OCI-M1 (cell line): Measurements from ENCODE around the gene CLIP3.
"Not testable (repeated sequence)": the region's sequence is repeated elsewhere in the genome, so short reads cannot be mapped to it uniquely, and the experiment has no call there.

Source experiments
- DNase-seq: peaks from one replicate; lab custom pipeline; 2025; lab: John Stamatoyannopoulos, UW

CLIP3 gene

DNA sequence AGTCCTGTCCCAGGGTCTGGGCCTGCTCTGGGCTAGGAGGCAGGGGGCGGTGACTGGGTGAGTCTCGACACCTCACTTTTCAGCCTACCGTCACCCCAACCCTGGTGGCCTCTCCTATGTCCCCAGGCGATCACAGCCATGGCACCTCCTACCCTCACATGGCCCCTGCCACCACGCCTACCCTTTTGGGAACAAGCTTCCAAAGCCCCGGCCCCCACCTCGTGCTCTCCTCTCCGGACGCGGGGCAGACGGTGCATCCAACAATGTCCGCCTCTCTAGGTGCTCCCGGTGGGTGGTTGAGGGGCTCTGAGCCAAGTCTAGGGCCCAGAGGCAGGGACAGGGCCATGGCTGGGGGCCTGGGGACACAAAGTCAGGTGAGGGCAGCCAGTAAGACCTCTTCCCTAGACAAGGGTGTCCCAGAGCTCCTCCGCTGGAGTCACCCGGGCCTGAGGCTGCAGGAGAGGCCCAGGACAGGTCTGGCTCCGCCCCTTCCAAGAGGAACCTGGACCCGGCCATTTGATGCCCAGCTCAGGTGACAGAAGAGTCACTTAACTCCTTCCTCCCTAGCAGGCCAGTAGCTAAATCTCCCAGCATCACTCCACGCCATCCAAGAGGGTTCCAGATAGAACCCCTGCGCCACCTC is 24.2 kb downstream of the CLIP3 start, which contains the start of gene SYNE4:
SYNE4 (minus strand) TSS at position 478 of the 643 bp plus-strand sequence; CDS start at position 346, 132 bp downstream.
- DNase-seq = no peak

DNA sequence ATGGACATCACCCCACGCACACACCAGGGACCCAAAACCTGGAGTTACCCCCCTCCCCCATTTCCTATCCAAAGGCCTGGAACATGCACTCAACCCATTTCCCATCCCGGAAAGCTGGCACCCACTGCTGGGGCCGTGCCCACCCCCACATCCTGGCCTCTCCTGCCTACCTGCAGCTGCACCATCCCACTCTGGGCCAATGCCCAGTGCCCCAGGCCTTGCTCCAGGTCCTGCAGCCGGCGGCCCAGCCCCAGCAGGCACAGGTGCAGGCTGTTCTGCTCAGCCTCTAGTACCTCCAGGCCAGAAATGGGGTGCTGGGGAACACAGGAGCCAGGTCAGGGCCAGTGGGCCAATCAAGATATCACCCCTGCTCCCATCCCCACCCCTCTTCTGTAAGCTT is 25.7 kb downstream of the CLIP3 start:
- DNase-seq = no peak

DNA sequence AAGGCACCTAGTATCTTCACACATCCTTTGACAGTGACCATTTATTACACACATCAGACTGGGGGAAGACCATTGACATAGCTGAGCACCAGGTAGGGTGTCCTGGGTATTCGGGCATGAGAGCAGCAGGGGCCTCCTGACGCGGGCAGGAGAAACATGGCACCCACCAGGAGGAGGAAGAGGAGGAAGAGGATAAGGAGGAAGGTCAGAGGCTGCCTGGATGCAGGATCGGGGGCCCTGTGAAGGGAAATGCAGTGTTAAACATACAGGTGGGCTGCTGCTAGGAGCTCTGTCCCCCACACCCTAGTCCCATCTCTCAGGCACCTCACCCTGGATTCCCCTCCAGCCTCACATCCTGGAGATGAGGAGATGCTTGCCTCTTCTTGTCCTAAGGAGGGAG is 29.4 kb downstream of the CLIP3 start:
- DNase-seq = no peak

DNA sequence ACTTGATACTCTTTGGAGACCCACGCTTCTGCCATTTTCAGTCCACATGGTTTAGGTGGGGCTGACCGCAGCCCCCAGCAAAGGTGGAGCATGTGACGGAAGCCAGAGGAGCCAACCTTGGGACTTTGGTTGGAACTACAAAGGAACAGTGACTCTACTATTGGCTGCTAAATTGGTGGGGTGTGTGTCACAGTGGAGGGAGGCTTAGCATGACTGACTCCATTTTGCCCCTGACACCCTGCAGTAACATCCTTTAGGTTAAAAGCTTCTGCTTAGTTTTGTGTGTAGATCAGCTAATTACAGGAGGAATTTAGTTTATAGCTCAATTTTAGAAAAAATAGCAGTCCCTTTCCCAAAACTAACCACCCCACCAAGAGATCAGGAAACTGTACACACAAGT is 31.1 kb downstream of the CLIP3 start:
- DNase-seq = no peak

DNA sequence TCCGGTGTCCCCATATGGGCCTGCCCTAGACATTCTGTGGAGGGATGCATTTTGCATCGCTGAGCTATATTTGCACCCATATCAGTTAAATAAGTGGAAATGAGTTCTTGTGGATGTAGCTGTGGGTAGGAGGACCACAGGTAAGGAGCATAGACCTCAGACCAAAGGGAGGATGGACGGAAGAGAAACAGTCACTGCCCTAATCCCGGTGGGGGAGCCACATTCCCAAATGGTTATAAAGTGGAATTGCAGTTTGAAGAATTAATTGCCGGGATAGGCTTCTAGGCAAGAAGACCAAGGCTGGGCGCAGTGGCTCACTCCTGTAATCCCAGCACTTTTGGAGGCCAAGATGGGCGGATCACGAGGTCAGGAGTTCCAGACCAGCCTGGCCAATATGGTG is 35.9 kb downstream of the CLIP3 start:
- no peak for DNase-seq

DNA sequence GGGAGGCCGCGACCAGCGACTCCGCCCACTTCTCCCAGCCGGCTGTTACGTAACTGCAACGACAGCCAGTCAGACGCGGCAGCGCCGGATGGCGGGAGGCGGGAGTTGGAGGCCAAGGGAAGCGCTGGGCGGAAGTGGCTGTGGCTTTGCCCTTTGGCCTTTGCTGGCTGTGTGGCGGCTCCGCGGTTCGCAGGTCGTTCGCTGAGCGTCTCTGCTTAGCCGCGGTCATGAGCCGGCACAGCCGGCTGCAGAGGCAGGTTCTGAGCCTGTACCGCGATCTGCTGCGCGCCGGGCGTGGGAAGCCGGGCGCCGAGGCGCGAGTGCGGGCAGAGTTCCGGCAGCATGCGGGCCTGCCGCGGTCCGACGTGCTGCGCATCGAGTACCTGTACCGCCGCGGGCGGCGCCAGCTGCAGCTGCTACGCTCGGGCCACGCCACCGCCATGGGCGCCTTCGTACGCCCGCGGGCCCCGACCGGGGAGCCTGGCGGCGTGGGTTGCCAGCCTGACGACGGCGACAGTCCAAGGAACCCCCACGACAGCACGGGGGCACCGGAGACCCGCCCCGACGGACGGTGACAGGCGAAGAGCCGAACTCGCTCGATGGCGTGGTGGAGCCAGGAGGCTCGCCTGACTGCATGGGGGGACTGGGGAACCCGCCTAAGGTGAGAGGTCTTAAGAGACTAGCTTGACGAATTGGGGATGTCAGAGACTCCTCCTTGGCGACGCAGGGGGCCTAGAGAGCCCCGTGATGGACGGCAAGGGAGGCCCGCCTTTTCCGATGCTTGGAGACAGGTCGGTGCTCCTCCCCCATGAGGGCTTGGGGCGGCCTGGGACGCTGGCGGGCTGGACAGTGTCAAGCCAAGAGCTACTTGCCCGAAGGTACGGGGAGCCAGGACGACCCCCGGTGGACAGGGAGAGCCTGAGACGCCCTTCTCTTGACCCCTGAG is 37.4 kb downstream of the CLIP3 start, which contains the start of gene SDHAF1:
SDHAF1 (plus strand) TSS at position 141 of the 946 bp plus-strand sequence; CDS start at position 228, 87 bp downstream.
- DNase-seq = peak; percentile 98

DNA sequence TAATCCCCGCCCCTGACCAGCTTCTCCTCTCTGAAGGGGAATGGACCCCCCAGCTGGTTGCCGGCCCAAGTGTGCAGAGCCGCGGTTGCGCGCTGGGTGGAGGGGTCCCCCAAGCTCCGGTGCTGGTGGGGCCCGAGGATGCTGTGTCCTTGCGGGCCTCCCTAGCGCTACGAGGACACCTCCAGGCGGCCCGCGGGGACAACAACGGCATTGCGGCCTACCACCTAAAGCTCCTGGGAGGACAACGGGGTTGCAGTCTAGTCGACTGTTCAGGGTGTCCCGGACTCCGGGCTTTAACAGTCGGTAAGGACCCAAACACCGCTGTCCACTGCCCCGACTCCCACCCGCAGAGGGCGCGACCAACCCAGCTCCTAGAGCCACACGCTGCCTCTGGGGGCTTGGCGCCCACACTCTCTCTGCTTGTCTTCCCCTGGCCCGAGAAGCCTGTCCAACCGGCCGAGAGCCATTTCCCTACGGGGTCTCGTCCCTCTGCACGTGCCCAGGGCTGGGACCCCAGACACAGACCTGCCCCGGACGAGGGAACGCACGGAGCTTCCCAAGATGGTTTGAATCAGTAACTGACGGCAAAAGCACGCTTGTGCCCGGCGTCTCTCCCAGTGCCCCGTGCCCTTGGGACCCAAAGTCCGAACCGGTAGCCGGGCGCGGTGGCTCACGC is 38.6 kb downstream of the CLIP3 start:
- no peak for DNase-seq

DNA sequence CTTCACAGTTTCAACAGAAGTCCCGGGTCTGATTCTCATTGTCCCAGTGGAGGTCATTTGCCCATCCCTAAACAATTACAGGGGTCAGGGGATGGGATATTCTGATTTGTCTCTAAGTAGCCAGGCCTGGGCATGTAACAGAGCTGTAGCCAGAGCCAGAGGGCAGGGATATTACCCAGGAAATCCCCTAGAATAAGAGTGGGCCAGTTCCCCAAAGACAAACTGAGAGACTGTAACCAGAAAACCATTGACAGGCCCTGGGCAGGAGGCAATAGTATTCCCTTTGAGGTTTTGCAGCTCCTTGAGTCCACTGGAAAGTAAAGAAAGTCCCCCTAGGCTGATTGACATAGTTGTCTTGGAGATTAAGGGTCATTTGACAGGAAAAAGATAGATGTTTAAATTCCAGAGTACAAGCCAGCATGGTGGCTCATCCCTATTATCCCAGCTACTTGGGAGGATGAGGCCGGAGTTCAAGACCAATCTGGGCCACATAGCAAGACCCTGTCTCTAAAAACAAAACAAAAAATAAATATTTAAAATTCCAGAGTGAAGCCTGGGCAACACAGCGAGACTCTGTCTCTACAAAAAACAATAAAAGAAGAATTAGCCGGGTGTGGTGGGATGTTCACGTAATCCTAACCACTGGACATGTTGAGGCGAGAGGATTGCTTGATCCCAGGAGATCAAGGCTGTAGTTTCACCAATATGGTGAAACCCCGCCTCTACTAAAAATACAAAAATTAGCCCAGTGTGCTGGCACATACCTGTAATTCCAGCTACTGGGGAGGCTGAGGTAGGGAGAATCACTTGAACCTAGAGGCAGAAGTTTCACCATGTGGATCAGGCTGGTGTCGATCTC is 39.5 kb downstream of the CLIP3 start:
- no peak for DNase-seq

DNA sequence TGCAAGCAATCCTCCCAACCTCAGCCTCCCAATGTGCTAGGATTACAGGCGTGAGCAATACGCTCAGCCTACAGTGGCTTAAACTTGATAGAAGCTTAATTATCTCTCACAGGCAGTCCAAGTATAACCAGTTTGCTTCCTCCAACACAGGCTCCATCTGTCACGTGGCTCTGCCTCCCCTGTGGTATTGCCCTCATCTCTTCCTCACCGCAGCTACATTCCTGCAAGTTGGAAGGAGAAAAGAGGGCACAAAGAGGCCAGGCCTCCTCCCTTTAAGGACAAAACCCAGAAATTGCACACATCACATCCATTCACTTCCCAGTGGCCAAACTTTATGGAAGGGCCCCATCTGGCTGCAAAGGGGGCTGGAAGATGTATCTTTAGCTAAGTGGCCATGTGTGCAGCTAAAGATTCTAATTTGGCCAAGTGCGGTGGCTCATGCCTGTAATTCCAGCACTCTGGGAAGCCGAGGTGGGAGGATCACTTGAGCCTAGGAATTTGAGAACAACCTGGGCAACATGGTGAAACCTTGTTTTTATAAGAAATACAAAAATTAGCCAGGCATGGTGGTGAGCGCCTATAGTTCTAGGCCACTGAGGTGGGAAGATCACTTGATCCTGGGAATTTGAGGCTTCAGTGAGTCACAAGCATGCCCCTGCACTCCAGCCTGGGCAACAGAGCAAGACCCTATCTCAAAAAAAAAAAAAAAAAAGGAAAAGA is 40.8 kb downstream of the CLIP3 start:
- peak; percentile 18 for DNase-seq

DNA sequence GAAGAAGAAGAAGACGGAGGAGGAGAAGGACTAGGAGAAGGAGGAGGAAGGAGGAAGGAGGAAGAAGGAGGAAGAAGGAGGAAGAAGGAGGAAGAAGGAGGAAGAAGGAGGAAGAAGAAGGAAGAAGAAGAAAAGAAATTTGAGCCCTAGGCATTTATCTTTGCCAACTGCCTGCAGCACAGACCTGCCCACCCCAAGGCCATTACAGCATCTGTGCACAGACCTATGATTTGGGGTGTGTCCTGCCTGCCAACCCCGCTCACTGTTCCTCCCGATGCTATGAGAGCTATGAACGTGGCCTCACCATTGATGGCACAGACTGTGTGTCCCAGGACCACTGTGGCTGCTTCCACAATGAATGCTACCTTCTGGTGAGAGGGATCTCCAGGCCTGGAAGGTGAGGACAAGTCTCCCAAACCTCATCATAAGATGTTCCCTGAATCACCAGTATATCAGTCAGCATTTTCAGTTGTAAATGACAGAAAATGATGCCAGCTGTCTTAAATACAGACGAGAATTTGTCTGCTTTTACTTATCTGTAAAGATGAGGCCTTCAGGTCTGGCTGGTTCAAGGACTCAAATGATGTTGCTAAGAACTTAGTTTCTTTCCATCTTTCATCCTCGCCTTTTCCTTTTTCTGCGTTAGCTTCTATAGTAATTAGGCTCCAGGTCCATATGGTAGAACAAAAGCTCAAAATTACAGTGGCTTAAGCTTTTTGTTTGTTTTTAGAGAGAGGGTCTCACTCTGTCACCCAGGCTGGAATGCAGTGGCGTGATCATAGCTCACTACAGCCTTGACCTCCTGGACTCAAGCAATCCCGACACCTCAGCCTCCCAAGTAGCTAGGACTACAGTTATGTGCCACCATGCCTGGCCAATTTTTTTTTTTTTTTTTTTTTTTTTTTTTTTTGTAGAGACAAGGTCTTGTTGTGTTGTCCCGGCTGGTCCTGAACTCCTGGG is 41.6 kb downstream of the CLIP3 start:
- no peak for DNase-seq

DNA sequence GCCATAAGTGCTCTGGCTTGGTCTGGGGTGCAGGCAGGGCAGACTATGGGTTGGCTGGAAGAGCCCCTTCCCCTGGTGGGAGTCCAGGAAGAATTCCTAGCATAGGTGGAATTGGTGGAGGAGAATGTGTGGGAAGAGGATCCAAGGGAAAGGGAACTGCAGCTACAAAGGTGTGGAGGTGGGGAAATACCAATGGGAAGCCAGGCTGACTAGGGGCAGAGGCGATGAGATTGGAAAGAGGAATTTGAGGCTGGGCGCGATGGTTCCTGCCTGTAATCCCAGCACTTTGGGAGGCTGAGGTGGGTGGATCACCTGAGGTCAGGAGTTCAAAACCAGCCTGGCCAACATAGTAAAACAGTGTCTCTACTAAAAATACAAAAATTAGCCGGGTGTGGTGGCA is 42.5 kb downstream of the CLIP3 start:
- no peak for DNase-seq

DNA sequence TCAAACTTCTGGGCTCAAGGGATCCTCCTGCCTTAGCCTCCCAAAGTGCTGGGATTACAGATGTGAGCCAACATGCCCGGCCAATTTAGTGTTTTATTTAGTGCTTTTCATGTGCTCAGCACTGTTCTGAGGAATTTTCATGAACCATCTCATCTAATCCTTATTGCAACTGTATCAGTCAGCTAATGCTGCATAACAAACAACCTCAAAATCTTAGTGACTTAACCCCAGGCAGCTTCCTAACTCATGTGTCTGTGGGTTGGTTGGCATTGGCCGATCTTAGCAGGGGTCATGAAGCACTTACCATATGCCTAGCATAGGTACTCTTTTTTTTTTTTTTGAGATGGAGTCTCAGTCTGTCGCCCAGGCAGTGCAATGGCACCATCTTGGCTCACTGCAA is 43.8 kb downstream of the CLIP3 start:
- DNase-seq = no peak

DNA sequence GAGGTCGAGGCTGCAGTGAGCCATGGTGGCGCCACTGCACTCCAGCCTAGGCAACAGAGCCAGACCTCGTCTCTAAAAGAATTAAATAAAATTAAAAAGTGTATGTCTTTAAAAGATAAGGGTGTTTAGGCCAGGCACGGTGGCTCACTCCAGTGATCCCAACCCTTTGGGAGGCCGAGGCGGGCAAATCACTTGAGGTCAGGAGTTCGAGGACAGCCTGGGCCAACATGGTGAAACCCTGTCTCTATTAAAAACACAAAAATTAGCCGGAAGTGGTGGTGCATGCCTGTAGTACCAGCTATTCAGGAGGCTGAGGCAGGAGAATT is 45.1 kb downstream of the CLIP3 start:
- peak; percentile 36 for DNase-seq

DNA sequence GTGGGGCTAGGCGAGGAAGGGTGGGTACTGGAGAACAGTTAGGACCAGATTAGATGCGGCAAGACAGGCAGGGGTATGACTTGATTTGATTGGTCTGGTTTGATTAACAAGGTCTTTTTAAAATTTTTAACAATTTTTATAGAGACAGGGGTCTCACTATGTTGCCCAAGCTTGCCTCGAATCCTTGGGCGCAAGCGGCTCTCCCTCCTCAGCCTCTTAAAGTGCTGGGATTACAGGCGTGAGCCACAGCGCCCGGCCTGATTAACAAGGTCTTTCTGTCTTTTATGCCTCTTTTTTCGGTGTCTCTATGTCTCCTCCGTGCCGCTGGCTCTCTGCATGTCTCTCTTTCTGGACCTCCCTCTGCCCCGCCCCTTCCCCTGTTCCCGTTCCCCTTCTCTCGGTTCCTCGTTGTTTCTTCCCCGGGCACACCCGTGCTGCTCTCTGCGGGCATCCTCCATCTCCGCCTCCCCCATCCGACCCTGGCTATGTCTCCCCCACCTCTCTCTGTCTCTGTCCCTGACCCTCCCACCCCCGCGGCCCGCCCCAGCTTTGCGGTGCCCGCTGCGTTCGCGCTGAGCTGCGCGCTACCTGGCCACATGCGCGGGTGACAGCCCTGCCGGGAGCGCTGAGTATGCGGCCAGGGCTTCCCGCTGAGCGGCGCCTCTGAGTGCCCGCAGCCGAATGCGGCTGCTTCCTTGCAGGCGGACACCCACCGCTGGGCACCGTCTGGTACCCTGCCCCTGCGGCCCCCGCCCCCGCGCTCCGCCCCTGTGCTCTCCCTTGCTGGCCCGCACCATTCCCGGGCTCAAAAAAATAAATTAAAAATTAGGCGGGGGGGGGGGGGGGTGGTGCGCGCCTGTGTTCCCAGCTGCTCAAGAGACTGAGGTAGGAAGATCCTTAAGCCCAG is 45.8 kb downstream of the CLIP3 start:
- peak; percentile 52 for DNase-seq

DNA sequence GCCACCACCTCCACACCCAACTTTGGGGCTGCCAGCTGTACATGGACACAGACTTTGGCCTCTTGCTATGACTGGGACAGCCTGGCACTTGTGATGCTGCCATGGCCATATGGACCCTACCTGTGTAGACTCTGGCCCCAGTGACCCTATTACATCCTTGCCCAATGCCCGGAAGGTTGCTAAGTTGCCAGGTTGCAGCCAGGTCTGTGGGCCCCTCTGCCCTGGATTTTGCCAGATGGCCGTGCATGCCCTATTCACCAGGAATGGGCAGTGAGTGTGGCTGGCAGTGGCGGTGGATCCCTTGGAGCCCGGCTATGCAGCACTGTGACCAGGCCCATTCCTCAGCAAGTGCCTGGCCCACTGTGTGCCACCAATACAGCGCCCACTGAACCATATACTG is 46.6 kb downstream of the CLIP3 start:
- no peak for DNase-seq

DNA sequence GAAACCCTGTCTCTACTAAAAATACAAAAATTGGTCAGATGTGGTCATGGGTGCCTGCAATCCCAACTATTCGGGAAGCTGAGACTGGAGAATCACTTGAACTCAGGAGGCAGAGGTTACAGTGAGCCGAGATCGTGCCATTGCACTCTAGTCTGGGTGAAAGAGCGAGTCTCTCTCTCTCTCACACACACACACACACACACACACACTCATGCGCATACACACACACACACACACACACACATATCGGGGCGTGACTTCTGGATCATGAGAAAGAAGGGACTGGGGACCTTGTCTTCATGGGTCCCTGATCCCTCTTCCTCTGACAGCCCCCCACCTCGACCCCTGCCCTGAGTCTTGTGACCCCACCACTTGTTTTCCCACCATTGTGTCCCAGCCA is 49.5 kb downstream of the CLIP3 start:
- DNase-seq = no peak

DNA sequence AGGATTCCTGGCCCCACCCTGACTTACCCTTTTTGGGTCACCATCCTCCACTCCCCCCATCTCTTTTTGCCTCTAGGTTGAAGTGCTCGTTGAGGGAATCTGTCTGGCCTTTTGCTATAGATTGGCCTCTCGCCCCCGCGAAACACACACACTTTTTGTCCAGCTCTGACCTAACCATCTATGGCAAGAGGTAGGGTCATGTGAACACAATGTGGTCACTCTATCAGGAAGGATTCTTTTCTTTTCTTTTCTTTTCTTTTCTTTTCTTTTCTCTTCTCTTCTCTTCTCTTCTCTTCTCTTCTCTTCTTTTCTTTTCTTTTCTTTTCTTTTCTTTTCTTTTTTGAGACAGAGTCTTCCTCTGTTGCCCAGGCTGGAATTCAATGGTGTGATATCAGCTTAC is 51.7 kb downstream of the CLIP3 start:
- not testable (repeated sequence) for DNase-seq

DNA sequence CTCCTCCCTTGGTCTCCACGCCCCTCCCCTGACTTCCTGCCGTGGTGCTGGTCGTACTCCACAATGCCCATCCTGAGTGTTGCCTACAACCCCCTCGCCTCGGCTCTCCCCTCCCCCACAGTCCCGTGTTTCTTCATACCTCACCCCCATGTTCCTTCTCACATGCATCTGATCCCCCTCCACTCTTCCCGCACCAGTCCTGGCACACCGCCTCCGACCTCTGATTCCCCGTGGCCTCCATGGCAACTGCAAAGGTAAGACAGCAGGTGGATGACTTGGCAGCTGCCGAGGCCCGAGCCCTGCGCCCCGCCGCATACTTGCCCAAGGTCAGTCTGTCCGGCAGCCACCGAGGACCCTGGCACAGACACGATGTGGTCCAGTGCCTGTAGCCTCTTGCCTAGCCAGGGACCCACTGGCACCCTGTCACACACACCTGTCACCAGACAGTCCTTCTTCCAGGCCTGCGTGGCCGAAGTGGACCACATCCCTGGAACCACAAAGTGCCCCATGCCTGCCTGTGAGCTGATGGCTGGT is 53.8 kb downstream of the CLIP3 start:
- DNase-seq = no peak

DNA sequence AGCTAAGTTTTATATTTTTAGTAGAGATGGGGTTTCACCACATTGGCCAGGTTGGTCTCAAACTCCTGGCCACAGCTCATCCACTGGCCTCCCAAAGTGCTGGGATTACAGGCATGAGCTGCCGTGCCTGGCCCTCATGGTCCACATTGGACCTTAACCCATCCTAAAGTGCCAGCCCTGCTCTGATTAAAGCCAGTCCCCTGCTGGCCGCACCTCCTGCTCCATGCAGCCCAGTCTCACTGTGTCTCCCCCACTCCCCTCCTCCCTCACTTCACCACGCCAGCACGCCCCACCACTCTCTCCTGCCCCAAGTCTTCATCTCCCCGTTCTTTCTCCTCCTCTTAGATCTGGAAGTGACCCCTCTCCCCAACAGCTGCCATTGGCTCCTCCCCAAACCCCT is 54.4 kb downstream of the CLIP3 start:
- DNase-seq = no peak
